HepG2 (cell line): ENCODE measurements around the gene NWD2. TPM values are rescaled to one million over a fixed set of nuclear protein-coding genes. Genes with fewer than 3 reads are reported as not detected.

Experiments used
- AHDC1 ChIP-seq: sonication (generic); formaldehyde crosslinking; IDR thresholded peaks from 2 replicates; pipeline ENCODE4 v1.5.1; 2020; ENCODE audit warnings: mild to moderate bottlenecking, missing genetic modification reagents, borderline replicate concordance
- CAMTA2 ChIP-seq: sonication (generic); formaldehyde crosslinking; IDR thresholded peaks from 2 replicates; pipeline ENCODE4 v1.4.0; 2020; ENCODE audit warnings: mild to moderate bottlenecking, missing genetic modification reagents, borderline replicate concordance
- CEBPB ChIP-seq: IDR thresholded peaks from 2 replicates; pipeline ENCODE4 v1.6.1; 2011; ENCODE audit warnings: low read depth, low read length, improper control_type of control experiment, borderline replicate concordance
- ELF1 ChIP-seq: sonication (generic); formaldehyde crosslinking; IDR thresholded peaks from 2 replicates; pipeline ENCODE4 v1.4.0; 2020; ENCODE audit warnings: missing genetic modification reagents
- FOXA3 ChIP-seq: IDR thresholded peaks from 2 replicates; pipeline ENCODE4 v1.6.1; 2016; ENCODE audit warnings: missing genetic modification reagents, missing compliant biosample characterization
- HNF4A ChIP-seq: sonication (generic); formaldehyde crosslinking; IDR thresholded peaks from 2 replicates; pipeline ENCODE4 v1.4.0; 2020; ENCODE audit warnings: missing genetic modification reagents
- HNF4G ChIP-seq, 2 experiments: sonication (generic) in 1 of 2; formaldehyde crosslinking in 1 of 2; IDR thresholded peaks; 2 replicates each; pipeline versions ENCODE4 v1.4.0 to v1.6.1; 2011 to 2020; ENCODE audit warnings: borderline replicate concordance in 2 of 2, low read depth in 2 of 2, mild to moderate bottlenecking in 2 of 2, low read length in 1 of 2, missing genetic modification reagents in 1 of 2, moderate library complexity in 1 of 2
- HNRNPK ChIP-seq: fragments of 200-400 bp; formaldehyde crosslinking; IDR thresholded peaks from 2 replicates; pipeline ENCODE4 v1.6.1; 2018; ENCODE audit warnings: low read length, low read depth, moderate library complexity, mild to moderate bottlenecking; ENCODE audit not compliant: poor library complexity, severe bottlenecking
- ISX ChIP-seq: sonication (generic); formaldehyde crosslinking; conservative IDR thresholded peaks from 2 replicates; pipeline ENCODE4 v1.5.0; 2020; ENCODE audit warnings: missing genetic modification reagents
- PHF5A ChIP-seq: IDR thresholded peaks from one replicate; pipeline ENCODE4 v1.6.1; 2018; ENCODE audit warnings: low read depth, missing genetic modification reagents; ENCODE audit not compliant: unreplicated experiment
- POLR2A ChIP-seq, 2 experiments: IDR thresholded peaks; 2 replicates each; pipeline ENCODE4 v1.6.1; 2011; ENCODE audit warnings: low read depth in 2 of 2, low read length in 2 of 2, mild to moderate bottlenecking in 1 of 2, moderate library complexity in 1 of 2; ENCODE audit not compliant: insufficient read depth in 1 of 2
- RBAK ChIP-seq: sonication (generic); formaldehyde crosslinking; IDR thresholded peaks from 2 replicates; pipeline ENCODE4 v1.5.1; 2020; ENCODE audit warnings: mild to moderate bottlenecking, missing genetic modification reagents
- SALL1 ChIP-seq: sonication (generic); formaldehyde crosslinking; IDR thresholded peaks from 2 replicates; pipeline ENCODE4 v1.8.0; 2022; ENCODE audit warnings: mild to moderate bottlenecking, missing genetic modification reagents
- TCF7L2 ChIP-seq: IDR thresholded peaks from 2 replicates; pipeline ENCODE4 v1.6.1; 2011; ENCODE audit warnings: mild to moderate bottlenecking, low read depth, low read length, moderate library complexity
- ZNF10 ChIP-seq: sonication (generic); formaldehyde crosslinking; IDR thresholded peaks from 2 replicates; pipeline ENCODE4 v1.4.0; 2020; ENCODE audit warnings: mild to moderate bottlenecking, low read depth, missing genetic modification reagents, borderline replicate concordance
- ZNF460 ChIP-seq: sonication (generic); formaldehyde crosslinking; IDR thresholded peaks from 2 replicates; pipeline ENCODE4 v1.5.1; 2020; ENCODE audit warnings: missing genetic modification reagents, mild to moderate bottlenecking, borderline replicate concordance
- ZNF503 ChIP-seq: sonication (generic); formaldehyde crosslinking; IDR thresholded peaks from 2 replicates; pipeline ENCODE4 v1.4.0; 2020; ENCODE audit warnings: missing genetic modification reagents
- ZNF577 ChIP-seq: sonication (generic); formaldehyde crosslinking; IDR thresholded peaks from 2 replicates; pipeline ENCODE4 v1.4.0; 2020; ENCODE audit warnings: mild to moderate bottlenecking, low read depth, missing genetic modification reagents, borderline replicate concordance
- ZNF670 ChIP-seq: sonication (generic); formaldehyde crosslinking; IDR thresholded peaks from 2 replicates; pipeline ENCODE4 v1.8.0; 2022; ENCODE audit warnings: mild to moderate bottlenecking, missing genetic modification reagents, borderline replicate concordance
- ZNF7 ChIP-seq: IDR thresholded peaks from 2 replicates; pipeline ENCODE4 v1.6.1; 2016; ENCODE audit warnings: missing biosample characterization, missing genetic modification reagents
- polyA plus RNA-seq, 8 experiments: library from polyadenylated mRNA; depleted of rRNA in 3 of 8; stranded (reverse) in 7 of 8; unstranded in 1 of 8; fragments of >200 nt; fragmentation: Illumina TruSeq in 4 of 8; extraction: Trizol in 4 of 8; gene quantifications; 2 replicates each; pipeline versions ENCODE4 v1.2.1 to v1.2.3, GENCODE V29; 2011 to 2016; ENCODE audit warnings: low read depth in 4 of 8, missing spikeins in 1 of 8, mixed read lengths in 1 of 8; ENCODE audit not compliant: insufficient read depth in 1 of 8
- total RNA-seq, 5 experiments: library from RNA; depleted of rRNA; stranded (reverse); fragments of >200 nt; fragmentation: Illumina TruSeq; extraction: Trizol; gene quantifications; 2 replicates each; pipeline ENCODE4 v1.2.3, GENCODE V29; 2016; ENCODE audit warnings: low read depth in 1 of 5
- TF ChIP-seq, protein P1 (sequence below): IDR thresholded peaks from 2 replicates; pipeline ENCODE4 v1.6.1; 2016; ENCODE audit warnings: mild to moderate bottlenecking, missing biosample characterization, missing genetic modification reagents
- TF ChIP-seq, protein P2 (sequence below): sonication (generic); formaldehyde crosslinking; IDR thresholded peaks from 2 replicates; pipeline ENCODE4 v1.8.1; 2023; ENCODE audit warnings: mild to moderate bottlenecking, moderate library complexity, missing genetic modification reagents

Gene NWD2
- total and polyA plus RNA-seq, 2 of the 13 experiments (the other 11 are each of a cell fraction or from before 2014, with no cell fraction given), result not detected

GRCh38 chr4:37324546-37324945 lies 80.0 kb downstream of the NWD2 start (continued):
- TF ChIP-seq AHDC1 (CRISPR knock-in tag), result peak; percentile 87; the same call in 1 of the 2 replicates
- TF ChIP-seq ZNF670 (CRISPR knock-in tag), result no peak
- TF ChIP-seq POLR2A (IDR thresholded peaks at IDR 0.05; ENCODE audit: insufficient read depth in 1 of 2, low read depth in 2 of 2, low read length in 2 of 2), result no peak
- TF ChIP-seq ZNF10 (CRISPR knock-in tag), result no peak
- TF ChIP-seq ZNF503, result 0 out of 2 replicates have a peak, but pooled peaks have one; percentile 33
- no peak for TF ChIP-seq TCF7L2
- TF ChIP-seq, protein P1, sequence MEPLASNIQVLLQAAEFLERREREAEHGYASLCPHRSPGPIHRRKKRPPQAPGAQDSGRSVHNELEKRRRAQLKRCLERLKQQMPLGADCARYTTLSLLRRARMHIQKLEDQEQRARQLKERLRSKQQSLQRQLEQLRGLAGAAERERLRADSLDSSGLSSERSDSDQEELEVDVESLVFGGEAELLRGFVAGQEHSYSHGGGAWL (CRISPR knock-in tag), result no peak
- TF ChIP-seq ZNF7 (CRISPR knock-in tag), result no peak
- no peak for TF ChIP-seq ELF1 (CRISPR knock-in tag)
- no peak for TF ChIP-seq ZNF460
- no peak for TF ChIP-seq PHF5A (CRISPR knock-in tag)
- TF ChIP-seq CAMTA2 (CRISPR knock-in tag), result no peak
- peak; percentile 73 for TF ChIP-seq HNF4A (CRISPR knock-in tag)
- no peak for TF ChIP-seq RBAK (CRISPR knock-in tag)
- TF ChIP-seq HNRNPK, result no peak
- no peak for TF ChIP-seq ZNF577
- peak; percentile 73 for TF ChIP-seq FOXA3 (CRISPR knock-in tag)
- TF ChIP-seq, protein P2, sequence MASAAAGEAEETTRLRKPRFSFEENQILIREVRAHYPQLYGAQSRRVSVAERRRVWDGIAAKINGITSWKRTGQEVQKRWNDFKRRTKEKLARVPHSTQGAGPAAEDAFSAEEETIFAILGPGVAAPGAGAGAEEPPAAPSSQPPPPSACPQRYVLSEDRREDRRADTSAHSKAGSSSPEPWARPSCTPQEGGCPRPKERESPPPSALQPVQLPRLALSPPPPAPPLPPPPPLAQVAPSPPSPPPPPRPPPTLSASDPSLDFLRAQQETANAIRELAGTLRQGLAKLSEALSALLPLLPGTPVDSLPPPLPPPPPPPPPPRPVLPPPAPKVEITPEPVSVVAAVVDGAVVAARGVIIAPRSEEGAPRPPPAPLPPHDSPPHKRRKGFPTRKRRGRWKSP (CRISPR knock-in tag), result no peak
- no peak for TF ChIP-seq CEBPB
- TF ChIP-seq SALL1, result peak; percentile 79; the same call in 1 of the 2 replicates
- TF ChIP-seq HNF4G (IDR thresholded peaks at IDR 0.05; ENCODE audit: borderline replicate concordance, low read depth, low read length), result peak; percentile 24; the same call in 1 of the 2 replicates
- no peak for TF ChIP-seq HNF4G (CRISPR knock-in tag; IDR thresholded peaks at IDR 0.05; ENCODE audit: borderline replicate concordance, low read depth)
- TF ChIP-seq ISX, result no peak
